GM23248 (cell line): Measurements from ENCODE around the gene DUSP1.

Experiments
- EZH2 ChIP-seq: fragments of 200-600 bp; sonication (generic); IDR thresholded peaks from 2 replicates; pipeline ENCODE4 v1.6.1; 2018; ENCODE audit warnings: antibody characterized with exemption, mild to moderate bottlenecking; ENCODE audit not compliant: insufficient read depth, poor library complexity, severe bottlenecking
- EZH2phosphoT487 ChIP-seq: fragments of 200-600 bp; sonication (generic); IDR thresholded peaks from 2 replicates; pipeline ENCODE4 v1.6.1; 2018; ENCODE audit warnings: antibody characterized with exemption, moderate library complexity, mild to moderate bottlenecking, low read depth; ENCODE audit not compliant: insufficient read depth

- TF ChIP-seq EZH2 (no peak), EZH2phosphoT487 (no peak)
Observed at GRCh38 chr5:172772112-172772906, 1.3 kb upstream of the DUSP1 start.
